HuH-7.5 (cell line): ENCODE results near the gene SLC24A4.

Source experiments
- DNase-seq: peaks from one replicate; pipeline ENCODE4 v3.0.0; 2011; ENCODE audit warnings: low spot score

The SLC24A4 gene

GRCh38 chr14:92323011-92323915 lies at the start of gene SLC24A4:
Gene SLC24A4, plus strand, starts transcription at chr14:92323165. Its CDS starts 666 bp downstream, at chr14:92323831.
- DNase-seq: no peak

GRCh38 chr14:92273166-92273565 lies 49.8 kb upstream of the SLC24A4 start:
- no peak for DNase-seq

GRCh38 chr14:92274055-92274454 lies 48.9 kb upstream of the SLC24A4 start:
- no peak for DNase-seq

- DNase-seq: no peak
Observed at GRCh38 chr14:92276074-92276473, 46.9 kb upstream of the SLC24A4 start.

- no peak for DNase-seq
Observed at GRCh38 chr14:92277031-92277430, 45.9 kb upstream of the SLC24A4 start.

- DNase-seq: no peak
Observed at GRCh38 chr14:92280554-92281262, 42.3 kb upstream of the SLC24A4 start.

- DNase-seq: no peak
Observed at GRCh38 chr14:92282669-92283068, 40.3 kb upstream of the SLC24A4 start.

- DNase-seq: no peak
Observed at GRCh38 chr14:92285311-92285710, 37.7 kb upstream of the SLC24A4 start.

- DNase-seq: no peak
Observed at GRCh38 chr14:92287987-92288386, 35.0 kb upstream of the SLC24A4 start.

- DNase-seq: no peak
Observed at GRCh38 chr14:92288994-92289660, 33.8 kb upstream of the SLC24A4 start.

- no peak for DNase-seq
Observed at GRCh38 chr14:92292673-92293072, 30.3 kb upstream of the SLC24A4 start.

- no peak for DNase-seq
Observed at GRCh38 chr14:92294506-92294905, 28.5 kb upstream of the SLC24A4 start.

- no peak for DNase-seq
Observed at GRCh38 chr14:92297818-92298595, 25.0 kb upstream of the SLC24A4 start.

GRCh38 chr14:92302481-92302880 lies 20.5 kb upstream of the SLC24A4 start:
- DNase-seq: no peak

GRCh38 chr14:92308716-92309115 lies 14.2 kb upstream of the SLC24A4 start:
- no peak for DNase-seq

GRCh38 chr14:92309968-92310530 lies 12.9 kb upstream of the SLC24A4 start:
- DNase-seq: no peak

- no peak for DNase-seq
Observed at GRCh38 chr14:92310776-92311375, 12.1 kb upstream of the SLC24A4 start.

GRCh38 chr14:92314182-92314581 lies 8.8 kb upstream of the SLC24A4 start:
- no peak for DNase-seq

- no peak for DNase-seq
Observed at GRCh38 chr14:92315050-92315805, 7.7 kb upstream of the SLC24A4 start.

- no peak for DNase-seq
Observed at GRCh38 chr14:92316176-92316575, 6.8 kb upstream of the SLC24A4 start.
